Stomach (tissue), 9 donors: ENCODE measurements around the gene JPH2. TPM values are rescaled to one million over a fixed set of nuclear protein-coding genes. Genes with fewer than 3 reads are reported as not detected.

ENCODE experiments used
- DNase-seq, 2 donors: peaks; one replicate each; pipeline versions ENCODE4 v3.0.0 to v3.0.0-alpha.2; 2013 to 2019
- H3K27ac ChIP-seq, 5 donors: fragments of 200-600 bp in 4 of 5; sonication (generic) in 4 of 5; one replicate each; pipeline ENCODE4 v1.5.1; 2013 to 2019; ENCODE audit warnings: mild to moderate bottlenecking in 1 of 5, moderate library complexity in 1 of 5
- H3K27me3 ChIP-seq, 3 donors: fragments of 200-600 bp; sonication (generic); one replicate each; pipeline ENCODE4 v1.5.1; 2017 to 2019; ENCODE audit warnings: mixed run types in 1 of 3
- H3K36me3 ChIP-seq, 4 donors: fragments of 200-600 bp; sonication (generic); 1 replicate in 3 of 4; 2 replicates in 1 of 4; pipeline ENCODE4 v1.5.1; 2016 to 2019
- H3K4me1 ChIP-seq, 4 donors: fragments of 200-600 bp; sonication (generic); one replicate each; pipeline ENCODE4 v1.5.1; 2016 to 2019
- H3K4me3 ChIP-seq, 4 donors: fragments of 200-600 bp; sonication (generic) in 3 of 4; one replicate each; pipeline ENCODE4 v1.5.1; 2016 to 2019; ENCODE audit warnings: mild to moderate bottlenecking in 1 of 4
- H3K9me3 ChIP-seq, 4 donors: fragments of 200-600 bp; sonication (generic); one replicate each; pipeline ENCODE4 v1.5.1; 2016 to 2019
- CTCF ChIP-seq, 7 experiments: fragments of 450-650 bp in 4 of 7; fragments of 200-600 bp in 3 of 7; sonication (generic) in 3 of 7; IDR thresholded peaks; one replicate each; pipeline ENCODE4 v1.5.1; 2016 to 2019; ENCODE audit warnings: antibody characterized with exemption in 7 of 7, control low read depth in 2 of 7, mild to moderate bottlenecking in 1 of 7
- EP300 ChIP-seq: sonication (generic); formaldehyde crosslinking; IDR thresholded peaks from one replicate; pipeline ENCODE4 v1.6.1; 2017; ENCODE audit warnings: antibody characterized with exemption
- POLR2A ChIP-seq, 4 donors: fragments of 450-650 bp; IDR thresholded peaks; one replicate each; pipeline ENCODE4 v1.6.1; 2016; ENCODE audit warnings: antibody characterized with exemption in 4 of 4, control low read depth in 2 of 4, mild to moderate bottlenecking in 1 of 4, moderate library complexity in 1 of 4
- POLR2AphosphoS5 ChIP-seq, 3 donors: sonication (generic); formaldehyde crosslinking; IDR thresholded peaks; one replicate each; pipeline ENCODE4 v1.6.1; 2016; ENCODE audit warnings: antibody characterized with exemption in 3 of 3
- WGBS, 5 donors: extraction: QIAGEN DNeasy Blood & Tissue Kit in 3 of 5; methylation state at CpG; one replicate each; pipeline versions ENCODE4 v1.1.5 to v1.1.7; 2013 to 2018; 5-methylcytosine and 5-hydroxymethylcytosine counted together
- intact Hi-C: fragments of 100-400 bp; cut with DNase I; formaldehyde crosslinking; loops from one replicate; pipeline ENCODE4 v1.15.1; 2023; ENCODE audit warnings: low total_unique reads
- polyA plus RNA-seq, 3 donors: library from polyadenylated mRNA; stranded (reverse); fragments of 200-250 nt; gene quantifications; one replicate each; pipeline ENCODE4 v1.2.3, GENCODE V29; 2013
- total RNA-seq, 5 donors: library from RNA; depleted of rRNA; stranded (reverse); fragments of >200 nt; gene quantifications; one replicate each; pipeline versions ENCODE4 v1.1.0 to v1.2.3, GENCODE V29; 2014 to 2016
- donor health status: healthy with polysubstance abuse.
- donor health status: Bipolar disorder and iron deficiency.
- donor health status: healthy.

The JPH2 gene
- total and polyA plus RNA-seq, 8 donors, result 0.15 to 51.9 (median 10.9) TPM

GRCh38 chr20:44153636-44154043, 33.3 kb downstream of the JPH2 start:
- Histone ChIP-seq H3K27ac (peak overlapping the region in 4 of 5 donors; percentile 68 to 81 (median 72)), H3K27me3 (peaks cover 0 to 8% (median 4%) of the 10 kb centered on the region in 3 donors), H3K4me1 (peaks cover 0 to 41% (median 4%) of the 10 kb centered on the region in 4 donors), H3K4me3 (no peak overlapping the region), H3K36me3 (peaks cover 0 to 3% (median 0%) of the 10 kb centered on the region in 4 donors), H3K9me3 (no peaks in the 10 kb centered on the region)
- intact Hi-C loops, result no loop called here
- 29 to 52% (median 48%) methylated on average over 6 of the region's 6 CpGs for WGBS, 5 donors
- peak in 1 of 2 donors; percentile 75 for DNase-seq
- peak in 1 of 3 donors; percentile 51 for TF ChIP-seq POLR2AphosphoS5 (IDR thresholded peaks at IDR 0.05)
- no peak for TF ChIP-seq EP300

- H3K27ac ChIP-seq, result peak overlapping the region in 4 of 5 donors; percentile 63 to 81 (median 72)
- peaks cover 0 to 43% (median 4%) of the 10 kb centered on the region in 4 donors for H3K4me1 ChIP-seq
Observed at GRCh38 chr20:44151621-44152416, 35.2 kb downstream of the JPH2 start.

GRCh38 chr20:44146272-44146671, 40.7 kb downstream of the JPH2 start:
- no peak overlapping the region for H3K4me3 ChIP-seq
- peak overlapping the region in 3 of 5 donors; percentile 57 to 85 (median 83) for H3K27ac ChIP-seq
- TF ChIP-seq EP300, result no peak
- TF ChIP-seq POLR2AphosphoS5 (IDR thresholded peaks at IDR 0.05), result no peak
- no peak for TF ChIP-seq CTCF (IDR thresholded peaks at IDR 0.05)
- WGBS, 5 donors, result 66 to 77% (median 74%) methylated on average over 4 of the region's 4 CpGs
- no peaks in the 10 kb centered on the region for H3K36me3 ChIP-seq
- peaks cover 0 to 39% (median under 1%) of the 10 kb centered on the region in 4 donors for H3K4me1 ChIP-seq
- H3K27me3 ChIP-seq, result peaks cover 0 to 9% (median 0%) of the 10 kb centered on the region in 3 donors
- intact Hi-C loops, result no loop called here
- H3K9me3 ChIP-seq, result no peaks in the 10 kb centered on the region
- no peak for DNase-seq

More at GRCh38 chr20:44151621-44152416, 35.2 kb downstream of the JPH2 start:
- WGBS, 5 donors, result 57 to 75% (median 72%) methylated on average over 14 of the region's 14 CpGs
- Histone ChIP-seq H3K9me3 (no peaks in the 10 kb centered on the region), H3K27me3 (peaks cover 0 to 8% (median 4%) of the 10 kb centered on the region in 3 donors), H3K4me3 (no peak overlapping the region), H3K36me3 (no peaks in the 10 kb centered on the region)
- DNase-seq, result no peak
- intact Hi-C loops, result no loop called here
- TF ChIP-seq EP300 (no peak), POLR2AphosphoS5 (IDR thresholded peaks at IDR 0.05) (no peak), CTCF (IDR thresholded peaks at IDR 0.05) (no peak), POLR2A (IDR thresholded peaks at IDR 0.05) (no peak)

- Histone ChIP-seq H3K9me3 (no peaks in the 10 kb centered on the region), H3K36me3 (no peaks in the 10 kb centered on the region), H3K4me1 (peaks cover 0 to 38% (median 0%) of the 10 kb centered on the region in 4 donors), H3K27me3 (peaks cover 0 to 17% (median 0%) of the 10 kb centered on the region in 3 donors), H3K4me3 (no peak overlapping the region), H3K27ac (peak overlapping the region in 3 of 5 donors; percentile 57 to 85 (median 83))
- no peak for DNase-seq
- intact Hi-C loops, result no loop called here
- TF ChIP-seq POLR2A (IDR thresholded peaks at IDR 0.05) (no peak), CTCF (IDR thresholded peaks at IDR 0.05) (no peak), EP300 (no peak), POLR2AphosphoS5 (IDR thresholded peaks at IDR 0.05) (no peak)
- 69 to 85% (median 79%) methylated on average over 14 to 18 of the region's 18 CpGs for WGBS, 5 donors
Observed at GRCh38 chr20:44145131-44145775, 41.7 kb downstream of the JPH2 start.
